Right lobe of liver (tissue), 6 donors: ENCODE measurements around the gene AVPI1. TPM values are rescaled to one million over a fixed set of nuclear protein-coding genes. Genes with fewer than 3 reads are reported as not detected.
"Not testable (repeated sequence)": the region's sequence is repeated elsewhere in the genome, so short reads cannot be mapped to it uniquely, and the experiment has no call there.

Experiments
- ATAC-seq, 4 donors: fragments of 200-7000 bp; cut with Tn5 transposase; one replicate each; pipeline ENCODE4 v1.9.1; 2020; ENCODE audit warnings: mild to moderate bottlenecking in 4 of 4, moderate library complexity in 4 of 4
- DNase-seq, 3 donors: peaks; one replicate each; pipeline ENCODE4 v3.0.0-alpha.2; 2020
- H3K27ac ChIP-seq, 3 donors: fragments of 200-600 bp; one replicate each; pipeline ENCODE4 v1.8.0; 2022
- H3K27me3 ChIP-seq, 2 donors: fragments of 200-600 bp; one replicate each; pipeline ENCODE4 v1.8.0; 2022
- H3K36me3 ChIP-seq, 4 donors: fragments of 200-600 bp; sonication (generic) in 1 of 4; one replicate each; pipeline versions ENCODE4 v1.5.1 to v1.8.0; 2017 to 2022; ENCODE audit warnings: control low read depth in 1 of 4
- H3K4me1 ChIP-seq, 4 donors: fragments of 200-600 bp; sonication (generic) in 1 of 4; one replicate each; pipeline versions ENCODE4 v1.5.1 to v1.8.0; 2017 to 2022; ENCODE audit warnings: control low read depth in 1 of 4
- H3K4me3 ChIP-seq, 3 donors: fragments of 200-600 bp; one replicate each; pipeline ENCODE4 v1.8.0; 2022
- H3K9me3 ChIP-seq, 4 donors: fragments of 200-600 bp; sonication (generic) in 1 of 4; one replicate each; pipeline versions ENCODE4 v1.5.1 to v1.8.0; 2017 to 2022; ENCODE audit warnings: control low read depth in 1 of 4
- POLR2A ChIP-seq: fragments of 450-650 bp; IDR thresholded peaks from one replicate; pipeline ENCODE4 v1.6.1; 2017; ENCODE audit warnings: antibody characterized with exemption, mild to moderate bottlenecking
- WGBS: methylation state at CpG from one replicate; pipeline ENCODE4 v1.1.6; 2018; ENCODE audit warnings: low coverage, low lambda C conversion rate; ENCODE audit not compliant: insufficient coverage; ENCODE audit errors: missing lambda C conversion rate; 5-methylcytosine and 5-hydroxymethylcytosine counted together
- intact Hi-C, 2 donors: fragments of 100-400 bp; cut with DNase I; formaldehyde crosslinking; loops; one replicate each; pipeline versions ENCODE4 v1.11.2 to v1.14.1; 2022
- total RNA-seq, 6 experiments: library from RNA; depleted of rRNA in 2 of 6; stranded (reverse); fragments of >200 nt in 2 of 6; fragmentation: NEBNext Ultra II Directional in 3 of 6; extraction: Animal tissue kit (Norgen Biotek cat#: 25700) in 3 of 6; gene quantifications; one replicate each; pipeline versions ENCODE4 v1.1.0 to v1.2.4, GENCODE V29; 2016 to 2023
- TF ChIP-seq, protein P1 (sequence below), 4 donors: fragments of 200-600 bp in 3 of 4; fragments of 450-650 bp in 1 of 4; IDR thresholded peaks; one replicate each; pipeline versions ENCODE4 v1.5.1 to v1.8.0; 2016 to 2022; ENCODE audit warnings: antibody characterized with exemption in 4 of 4, mild to moderate bottlenecking in 2 of 4
- donor health status: DM: no; HTN: yes; CAD: no.
- donor health status: DM: no; HTN: no; CAD: no.
- donor health status: DM: no; HTN: no; CAD: no.
- donor health status: DM: no; HTN: yes; CAD: no.
- donor health status: DM: no; HTN: yes; CAD: no.

AVPI1 gene
- total RNA-seq, 6 experiments from 2014 or later = 10.3 to 27.0 (median 20.2) TPM

DNA sequence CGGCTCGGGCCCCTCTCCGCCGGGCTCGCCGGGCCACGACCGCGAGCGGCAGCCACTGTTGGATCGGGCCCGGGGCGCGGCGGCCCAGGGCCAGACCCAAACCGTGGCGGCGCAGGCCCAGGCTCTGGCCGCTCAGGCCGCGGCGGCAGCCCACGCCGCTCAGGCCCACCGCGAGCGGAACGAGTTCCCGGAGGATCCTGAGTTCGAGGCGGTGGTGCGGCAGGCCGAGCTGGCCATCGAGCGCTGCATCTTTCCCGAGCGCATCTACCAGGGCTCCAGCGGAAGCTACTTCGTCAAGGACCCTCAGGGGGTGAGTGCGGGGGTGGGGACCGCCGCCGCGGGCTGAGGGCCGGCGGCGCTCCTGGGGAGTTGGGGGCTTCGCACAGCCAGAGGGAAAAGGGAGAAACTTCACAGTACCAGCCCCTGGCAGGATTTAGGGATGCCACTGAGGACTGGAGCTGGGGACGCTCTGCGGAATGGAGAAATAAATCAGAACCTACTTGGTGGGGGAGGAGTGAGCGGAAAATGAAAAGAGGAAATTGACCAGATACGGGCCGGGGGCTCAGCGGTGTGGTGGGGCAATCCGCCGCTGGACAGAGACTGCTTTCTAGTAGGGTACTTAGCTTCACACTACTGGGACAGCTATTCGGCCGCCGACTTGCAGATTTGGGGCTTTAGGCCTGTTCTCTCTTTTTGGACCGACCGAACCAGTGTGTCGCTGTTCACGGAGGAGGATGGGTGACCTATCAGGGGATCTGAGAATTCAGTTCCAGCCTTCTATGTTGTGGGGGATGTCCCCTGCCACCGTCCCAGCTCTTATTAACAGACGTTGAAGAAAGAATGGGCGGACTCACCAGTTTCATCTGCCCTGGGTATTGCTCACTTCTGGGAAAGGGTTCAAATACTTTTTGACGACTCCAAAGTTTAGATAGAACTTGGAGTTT, 45.9 kb downstream of the AVPI1 start:
- intact Hi-C loops = no loop called here
- Histone ChIP-seq H3K27me3 (no peaks in the 10 kb centered on the region), H3K4me1 (peaks cover 0 to 11% (median 6%) of the 10 kb centered on the region in 4 donors), H3K9me3 (no peaks in the 10 kb centered on the region), H3K4me3 (peak overlapping the region; percentile 63 to 82 (median 70)), H3K36me3 (peaks cover 0 to 6% (median 0%) of the 10 kb centered on the region in 4 donors), H3K27ac (peak overlapping the region; percentile 61 to 87 (median 77))
- ATAC-seq = peak in 3 of 4 donors; percentile 2 to 22 (median 20)
- TF ChIP-seq, protein P1, sequence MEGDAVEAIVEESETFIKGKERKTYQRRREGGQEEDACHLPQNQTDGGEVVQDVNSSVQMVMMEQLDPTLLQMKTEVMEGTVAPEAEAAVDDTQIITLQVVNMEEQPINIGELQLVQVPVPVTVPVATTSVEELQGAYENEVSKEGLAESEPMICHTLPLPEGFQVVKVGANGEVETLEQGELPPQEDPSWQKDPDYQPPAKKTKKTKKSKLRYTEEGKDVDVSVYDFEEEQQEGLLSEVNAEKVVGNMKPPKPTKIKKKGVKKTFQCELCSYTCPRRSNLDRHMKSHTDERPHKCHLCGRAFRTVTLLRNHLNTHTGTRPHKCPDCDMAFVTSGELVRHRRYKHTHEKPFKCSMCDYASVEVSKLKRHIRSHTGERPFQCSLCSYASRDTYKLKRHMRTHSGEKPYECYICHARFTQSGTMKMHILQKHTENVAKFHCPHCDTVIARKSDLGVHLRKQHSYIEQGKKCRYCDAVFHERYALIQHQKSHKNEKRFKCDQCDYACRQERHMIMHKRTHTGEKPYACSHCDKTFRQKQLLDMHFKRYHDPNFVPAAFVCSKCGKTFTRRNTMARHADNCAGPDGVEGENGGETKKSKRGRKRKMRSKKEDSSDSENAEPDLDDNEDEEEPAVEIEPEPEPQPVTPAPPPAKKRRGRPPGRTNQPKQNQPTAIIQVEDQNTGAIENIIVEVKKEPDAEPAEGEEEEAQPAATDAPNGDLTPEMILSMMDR (IDR thresholded peaks at IDR 0.05) = no peak
- TF ChIP-seq POLR2A = peak; percentile 22
- DNase-seq = peak; percentile 46 to 63 (median 50)
- under 1% methylated on average over 40 of the region's 67 CpGs for WGBS

DNA sequence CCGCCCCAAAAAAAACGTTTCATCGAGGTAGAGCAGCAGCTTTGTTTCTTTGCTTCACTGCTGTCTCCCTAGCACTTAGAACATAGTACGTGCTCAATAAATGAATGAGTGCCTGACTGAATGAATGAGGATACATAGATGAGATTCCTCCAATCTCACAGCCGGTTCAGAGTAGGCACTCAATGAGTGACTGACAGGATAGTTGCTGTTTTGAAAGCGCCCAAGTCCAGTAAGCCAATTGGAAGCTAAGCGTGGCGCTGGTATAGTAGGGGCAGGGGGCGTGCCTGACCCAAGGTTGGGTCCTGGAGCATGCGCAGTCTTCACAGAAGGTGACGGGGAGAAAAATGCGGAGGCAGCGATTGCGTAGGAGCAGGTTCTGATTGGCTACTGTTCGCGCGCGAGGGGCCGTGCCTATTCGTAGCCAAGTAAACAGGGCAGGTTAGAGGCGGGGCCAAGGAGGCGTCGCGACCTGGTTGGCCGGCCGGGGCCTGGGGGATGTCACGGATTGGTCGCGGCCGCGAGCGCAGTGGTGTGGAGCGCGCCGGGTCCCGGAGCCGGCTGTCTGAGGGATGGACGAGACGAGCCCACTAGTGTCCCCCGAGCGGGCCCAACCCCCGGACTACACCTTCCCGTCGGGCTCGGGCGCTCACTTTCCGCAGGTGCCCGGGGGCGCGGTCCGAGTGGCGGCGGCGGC, 46.7 kb downstream of the AVPI1 start, which contains the start of gene PI4K2A:
Gene PI4K2A (plus strand): TSS at position 498 of the 694 bp plus-strand sequence. CDS start 72 bp downstream, at position 570.
- intact Hi-C loops = no loop called here
- Histone ChIP-seq H3K4me3 (peak within 1 kb of the TSS; percentile 63 to 82 (median 70)), H3K4me1 (peaks cover 0 to 11% (median 6%) of the 10 kb centered on the region in 4 donors), H3K36me3 (peaks cover 0 to 6% (median 0%) of the 10 kb centered on the region in 4 donors), H3K27ac (peak within 1 kb of the TSS; percentile 61 to 87 (median 77)), H3K9me3 (no peaks in the 10 kb centered on the region), H3K27me3 (no peaks in the 10 kb centered on the region)
- WGBS = 4% methylated on average over 15 of the region's 54 CpGs
- peak; percentile 99 for DNase-seq
- peak; percentile 95 to 99 (median 98) for ATAC-seq
- TF ChIP-seq, protein P1 (IDR thresholded peaks at IDR 0.05) = no peak
- peak; percentile 96 for TF ChIP-seq POLR2A

DNA sequence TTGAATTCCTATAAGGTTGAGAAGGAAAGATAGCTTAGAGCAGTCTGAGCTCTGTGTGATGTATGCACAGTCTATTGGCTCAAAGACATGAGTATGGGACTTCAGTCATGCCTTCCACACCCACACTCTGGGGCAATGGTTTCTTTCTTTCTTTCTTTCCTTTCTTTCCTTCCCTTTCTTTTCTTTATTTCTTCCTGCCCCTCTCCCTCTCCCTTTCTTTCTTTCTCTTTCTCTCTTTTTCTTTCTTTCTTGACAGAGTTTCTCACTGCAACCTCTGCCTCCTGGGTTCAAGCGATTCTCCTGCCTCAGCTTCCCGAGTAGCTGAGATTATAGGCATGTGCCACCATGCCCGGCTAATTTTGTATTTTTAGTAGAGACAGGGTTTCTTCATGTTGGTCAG, 48.0 kb downstream of the AVPI1 start:
- H3K27me3 ChIP-seq, H3K9me3 ChIP-seq, H3K4me3 ChIP-seq, DNase-seq, H3K27ac ChIP-seq, H3K36me3 ChIP-seq, intact Hi-C loops, ATAC-seq: not testable (repeated sequence)
- WGBS = 60% methylated on average over 1 of the region's 3 CpGs
- H3K4me1 ChIP-seq = peaks cover 0 to 11% (median 6%) of the 10 kb centered on the region in 4 donors

DNA sequence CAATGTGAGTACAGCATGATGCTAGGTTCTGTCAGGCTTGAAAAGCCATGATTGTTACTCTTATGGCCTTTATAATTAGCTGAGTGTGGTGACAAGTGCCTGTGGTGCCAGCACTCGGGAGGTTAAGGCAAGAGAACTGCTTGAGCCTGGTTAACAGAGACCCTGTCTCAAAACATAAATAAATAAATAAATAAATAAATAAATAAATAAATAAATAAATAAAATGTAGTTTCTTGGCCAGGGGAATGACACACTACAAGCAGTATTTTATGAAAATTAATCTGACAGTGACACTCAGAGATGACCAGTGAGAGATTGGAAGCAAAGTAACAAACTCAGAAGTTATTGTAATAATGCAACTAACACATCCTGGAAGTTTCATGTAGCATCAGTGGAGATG, 51.5 kb downstream of the AVPI1 start:
- no peak overlapping the region for H3K4me3 ChIP-seq
- H3K36me3 ChIP-seq = no peaks in the 10 kb centered on the region
- TF ChIP-seq, protein P1 (IDR thresholded peaks at IDR 0.05) = no peak
- no peak for TF ChIP-seq POLR2A
- no peaks in the 10 kb centered on the region for H3K4me1 ChIP-seq
- no peaks in the 10 kb centered on the region for H3K27me3 ChIP-seq
- 100% methylated on average over 1 of the region's 1 CpG for whole genome bisulfite sequencing
- no peak for ATAC-seq
- no peaks in the 10 kb centered on the region for H3K9me3 ChIP-seq
- no peak overlapping the region for H3K27ac ChIP-seq
- intact Hi-C loops = no loop called here
- DNase-seq = no peak
